GM12878 (cell line): ENCODE data around the gene HIF1AN. TPM values are rescaled to one million over a fixed set of nuclear protein-coding genes. Genes with fewer than 3 reads are reported as not detected.

Experiments used
- ATAC-seq: fragments of 200-7000 bp; cut with Tn5 transposase; 3 replicates; pipeline ENCODE4 v1.9.1; 2020; ENCODE audit warnings: mild to moderate bottlenecking, moderate library complexity
- BruUV-seq: library from RNA; stranded (reverse); fragments of 400-500 nt; replicated peaks from 2 replicates; lab custom pipeline; 2021; lab: Mats Ljungman, UMichigan
- CTCF ChIA-PET: fragments of 300-600 bp; sonication (Branson Sonifier 250); formaldehyde crosslinking; extraction: SDS; loops from one replicate; lab custom pipeline; 2021; ENCODE audit warnings: inconsistent platforms; lab: Yijun Ruan, JAX
- POLR2A ChIA-PET: fragments of 350-600 bp; formaldehyde crosslinking; extraction: SDS; loops from one replicate; lab custom pipeline; 2021; ENCODE audit warnings: inconsistent platforms; lab: Charles Lee
- RAD21 ChIA-PET: fragments of 300-600 bp; sonication (Branson Sonifier 250); formaldehyde crosslinking; loops from one replicate; lab custom pipeline; 2023; ENCODE audit warnings: antibody characterized with exemption; ENCODE audit not compliant: unreplicated experiment; lab: Charles Lee
- SMC1A ChIA-PET: fragments of 300-600 bp; sonication (Branson Sonifier 250); formaldehyde crosslinking; loops from one replicate; lab custom pipeline; 2023; ENCODE audit not compliant: unreplicated experiment, uncharacterized antibody; lab: Charles Lee
- DNase-seq: peaks from one replicate; pipeline ENCODE4 v3.0.0-alpha.2; 2011; ENCODE audit warnings: low read depth, low spot score
- FAIRE-seq: peaks from 3 replicates; lab custom pipeline; 2011; peaks lifted over from hg19 to GRCh38; lab: Jason Lieb, UNC
- H2AFZ ChIP-seq: 2 replicates; pipeline ENCODE4 v1.6.0; 2011; ENCODE audit warnings: low read depth, low read length, control low read depth; ENCODE audit not compliant: control insufficient read depth
- H3K27ac ChIP-seq: 2 replicates; pipeline ENCODE4 v1.5.1; 2011; ENCODE audit warnings: control low read depth; ENCODE audit not compliant: control insufficient read depth, insufficient read depth
- H3K27me3 ChIP-seq, 2 experiments: replicated peaks in 1 of 2; 2 replicates each; pipeline versions ENCODE4 v1.6.0 to v1.6.1; 2011; ENCODE audit warnings: low read length in 1 of 2; ENCODE audit not compliant: control insufficient read depth in 2 of 2, insufficient read depth in 2 of 2
- H3K36me3 ChIP-seq, 2 experiments: 2 replicates each; pipeline ENCODE4 v1.5.1; 2011; ENCODE audit warnings: low read length in 1 of 2; ENCODE audit not compliant: control insufficient read depth in 2 of 2, insufficient read depth in 2 of 2
- H3K4me1 ChIP-seq: 2 replicates; pipeline ENCODE4 v1.6.1; 2011; ENCODE audit warnings: mild to moderate bottlenecking, low read length, moderate library complexity, mixed read lengths; ENCODE audit not compliant: control insufficient read depth, insufficient read depth
- H3K4me2 ChIP-seq: 2 replicates; pipeline ENCODE4 v1.6.0; 2011; ENCODE audit warnings: control low read depth; ENCODE audit not compliant: control insufficient read depth, insufficient read depth
- H3K4me3 ChIP-seq: fragments of 200-600 bp; sonication (generic); 2 replicates; pipeline ENCODE4 v1.5.1; 2016
- H3K79me2 ChIP-seq: 2 replicates; pipeline ENCODE4 v1.6.0; 2011; ENCODE audit warnings: low read length; ENCODE audit not compliant: control insufficient read depth, insufficient read depth
- H3K9ac ChIP-seq: 2 replicates; pipeline ENCODE4 v1.8.0; 2011; ENCODE audit warnings: low read length, control low read depth, mixed read lengths; ENCODE audit not compliant: control insufficient read depth, insufficient read depth
- H3K9me3 ChIP-seq: replicated peaks from 3 replicates; pipeline ENCODE4 v1.5.1; 2011; ENCODE audit warnings: mild to moderate bottlenecking, low read length; ENCODE audit not compliant: control insufficient read depth, insufficient read depth
- H4K20me1 ChIP-seq: 2 replicates; pipeline ENCODE4 v1.6.0; 2011; ENCODE audit not compliant: control insufficient read depth, insufficient read depth
- ATF7 ChIP-seq: fragments of 450-650 bp; IDR thresholded peaks from 2 replicates; pipeline ENCODE4 v1.6.1; 2016; ENCODE audit warnings: low read depth, mild to moderate bottlenecking
- CBFB ChIP-seq: IDR thresholded peaks from 2 replicates; pipeline ENCODE4 v1.6.1; 2016; ENCODE audit warnings: antibody characterized with exemption, low read depth
- CEBPZ ChIP-seq: fragments of 150-350 bp; IDR thresholded peaks from 2 replicates; pipeline ENCODE4 v1.6.1; 2016; ENCODE audit warnings: low read depth, low read length
- E4F1 ChIP-seq: fragments of 450-650 bp; IDR thresholded peaks from 2 replicates; pipeline ENCODE4 v1.6.1; 2018; ENCODE audit warnings: borderline replicate concordance, mild to moderate bottlenecking; ENCODE audit not compliant: partially characterized antibody
- MYB ChIP-seq: fragments of 150-350 bp; IDR thresholded peaks from 2 replicates; pipeline ENCODE4 v1.6.1; 2014; ENCODE audit warnings: mild to moderate bottlenecking, low read depth, low read length, borderline replicate concordance
- NR2F1 ChIP-seq: fragments of 450-650 bp; conservative IDR thresholded peaks from 2 replicates; pipeline ENCODE4 v1.6.1; 2017; ENCODE audit warnings: mild to moderate bottlenecking
- REST ChIP-seq: IDR thresholded peaks from 2 replicates; pipeline ENCODE4 v1.6.1; 2012; ENCODE audit warnings: mild to moderate bottlenecking, low read depth, low read length
- RUNX3 ChIP-seq: IDR thresholded peaks from 2 replicates; pipeline ENCODE4 v1.6.1; 2012; ENCODE audit warnings: low read length, inconsistent platforms
- SMAD1 ChIP-seq: fragments of 450-650 bp; IDR thresholded peaks from 2 replicates; pipeline ENCODE4 v1.6.1; 2018; ENCODE audit warnings: mild to moderate bottlenecking, low read depth; ENCODE audit not compliant: partially characterized antibody
- SMARCA5 ChIP-seq: fragments of 450-650 bp; IDR thresholded peaks from 2 replicates; pipeline ENCODE4 v1.6.1; 2017; ENCODE audit warnings: mild to moderate bottlenecking
- SREBF1 ChIP-seq: IDR thresholded peaks from 2 replicates; pipeline ENCODE4 v1.6.1; 2012; ENCODE audit warnings: mild to moderate bottlenecking, low read length
- SREBF2 ChIP-seq: IDR thresholded peaks from 2 replicates; pipeline ENCODE4 v1.6.1; 2012; ENCODE audit warnings: mild to moderate bottlenecking, low read length
- SUZ12 ChIP-seq: fragments of 200-600 bp; sonication (generic); IDR thresholded peaks from one replicate; pipeline ENCODE4 v1.6.1; 2018; ENCODE audit warnings: antibody characterized with exemption, mild to moderate bottlenecking; ENCODE audit not compliant: unreplicated experiment
- ZBED1 ChIP-seq: IDR thresholded peaks from 2 replicates; pipeline ENCODE4 v1.6.1; 2016; ENCODE audit warnings: borderline replicate concordance
- ZNF622 ChIP-seq: fragments of 450-650 bp; IDR thresholded peaks from 2 replicates; pipeline ENCODE4 v1.6.1; 2017; ENCODE audit warnings: mild to moderate bottlenecking, inconsistent platforms
- WGBS: methylation state at CpG from one replicate; pipeline ENCODE4 v1.1.6; 2016; ENCODE audit warnings: low lambda C conversion rate; ENCODE audit not compliant: insufficient replicate concordance, insufficient coverage; ENCODE audit errors: missing lambda C conversion rate; 5-methylcytosine and 5-hydroxymethylcytosine counted together
- in situ Hi-C: fragments of 300-500 bp; cut with MboI; formaldehyde crosslinking; loops from 9 replicates; pipeline ENCODE4 v1.14.3; 2018; ENCODE audit warnings: mixed read lengths
- intact Hi-C: fragments of 100-400 bp; cut with micrococcal nuclease; formaldehyde crosslinking; loops from one replicate; pipeline ENCODE4 v1.14.2; 2022; ENCODE audit not compliant: unreplicated experiment
- polyA plus RNA-seq, 11 experiments: library from polyadenylated mRNA; depleted of rRNA in 4 of 11; unstranded in 6 of 11; stranded (reverse) in 5 of 11; fragments of >200 nt; fragmentation: Nextera tagmentation in 4 of 11; fragmentation: Illumina TruSeq in 1 of 11; extraction: Ambion mirVana in 4 of 11; extraction: Trizol in 1 of 11; gene quantifications; 1 replicate in 1 of 11; 2 replicates in 10 of 11; pipeline versions ENCODE4 v1.2.1 to v1.2.3, GENCODE V29; 2011 to 2016; ENCODE audit warnings: inconsistent platforms in 2 of 11, missing spikeins in 2 of 11, low read depth in 1 of 11
- total RNA-seq, 4 experiments: library from RNA; depleted of rRNA in 3 of 4; stranded (reverse); fragments of >200 nt in 3 of 4; fragmentation: Illumina TruSeq in 1 of 4; extraction: Trizol in 1 of 4; gene quantifications; 2 replicates each; pipeline versions ENCODE4 v1.2.1 to v1.2.3, GENCODE V29; 2013 to 2021

Gene HIF1AN
- total and polyA plus RNA-seq, 10 of the 15 experiments (the other 5 are each of a cell fraction or from before 2014, with no cell fraction given): 1.9 to 37.2 (median 15.2) TPM

- Histone ChIP-seq H3K4me2 (no peak overlapping the region), H3K79me2 (no peaks in the 10 kb centered on the region), H3K36me3 (no peaks in the 10 kb centered on the region), H2AFZ (no peak overlapping the region), H3K27ac (no peak overlapping the region), H4K20me1 (no peaks in the 10 kb centered on the region), H3K4me1 (no peaks in the 10 kb centered on the region), H3K4me3 (no peak overlapping the region), H3K9me3 (no peaks in the 10 kb centered on the region), H3K9ac (no peak overlapping the region), H3K27me3 (no peaks in the 10 kb centered on the region)
- TF ChIP-seq RUNX3 (no peak), SUZ12 (no peak), ZBED1 (no peak), SREBF2 (no peak), CBFB (no peak), REST (no peak), SMAD1 (no peak), CEBPZ (no peak), NR2F1 (no peak), ATF7 (no peak), MYB (no peak), ZNF622 (no peak), SREBF1 (no peak), SMARCA5 (no peak), E4F1 (no peak)
- no peak for ATAC-seq
- ChIA-PET RAD21 (no interaction called here), POLR2A (no interaction called here), SMC1A (no interaction called here), CTCF (no interaction called here)
- in situ Hi-C loops: no loop called here
- intact Hi-C loops: no loop called here
- 7% methylated on average over 1 of the region's 1 CpG for WGBS
- no TSS peak for BruUV-seq
- DNase-seq: no peak
- no peak for FAIRE-seq
These were observed 51.2 kb downstream of the HIF1AN start for GRCh38 chr10:100586959-100587358.
